ENCODE data around the gene HDAC11.
"Not testable (repeated sequence)": the region's sequence is repeated elsewhere in the genome, so short reads cannot be mapped to it uniquely, and the experiment has no call there.

The HDAC11 gene

GRCh38 chr3:13492976-13493866, 13.1 kb downstream of the HDAC11 start:
- no peak for DNase-seq

- peak in 31 of 56 donors; percentile 27 to 78 (median 64) for DNase-seq
Observed at GRCh38 chr3:13493867-13494441, 13.8 kb downstream of the HDAC11 start.

DNA sequence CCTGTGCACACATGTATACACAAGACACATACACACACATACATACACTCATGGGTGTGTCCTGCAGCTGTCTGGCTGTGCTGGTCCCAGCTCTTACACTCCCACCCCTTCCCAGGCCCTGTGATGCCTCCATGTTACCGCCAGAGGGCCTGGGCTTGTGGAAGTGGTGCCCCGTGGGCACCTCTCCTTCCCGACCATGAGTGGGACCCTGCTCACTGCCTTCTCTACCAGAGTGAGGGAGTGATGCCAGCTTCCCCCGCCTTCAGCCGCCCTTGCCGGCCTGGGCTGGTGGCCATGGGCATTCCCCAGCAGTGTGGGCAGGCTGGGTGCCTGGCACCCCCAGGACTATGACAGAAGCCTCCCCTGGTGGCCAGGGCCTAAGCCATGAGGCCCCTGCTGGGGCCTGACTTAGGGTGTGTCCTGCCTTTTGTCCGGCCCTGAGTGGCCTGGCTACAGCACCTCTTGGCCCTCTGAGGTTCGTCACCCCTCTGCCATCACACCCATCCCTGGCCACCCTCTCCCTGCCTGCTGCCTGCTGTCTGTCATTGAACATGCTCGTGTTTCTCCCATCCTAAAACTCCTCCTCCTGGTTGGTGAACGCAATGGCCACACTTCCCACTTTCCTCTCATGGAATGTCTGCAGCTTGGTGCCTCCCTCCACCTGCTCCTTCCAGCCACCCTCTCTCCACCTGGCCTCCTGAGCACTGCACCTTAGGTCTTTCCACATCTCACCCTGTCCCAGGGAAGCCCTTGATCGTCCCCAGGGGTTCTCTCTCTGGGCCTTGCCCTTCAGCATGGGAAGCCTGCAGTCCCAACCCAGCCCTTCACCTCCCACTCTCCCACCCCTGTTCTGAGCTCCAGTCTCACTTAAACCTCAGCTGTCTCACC, 14.6 kb downstream of the HDAC11 start:
- DNase-seq, result peak in 47 of 56 donors; percentile 32 to 89 (median 69)

GRCh38 chr3:13495351-13495813, 15.3 kb downstream of the HDAC11 start:
- DNase-seq, result no peak

DNA sequence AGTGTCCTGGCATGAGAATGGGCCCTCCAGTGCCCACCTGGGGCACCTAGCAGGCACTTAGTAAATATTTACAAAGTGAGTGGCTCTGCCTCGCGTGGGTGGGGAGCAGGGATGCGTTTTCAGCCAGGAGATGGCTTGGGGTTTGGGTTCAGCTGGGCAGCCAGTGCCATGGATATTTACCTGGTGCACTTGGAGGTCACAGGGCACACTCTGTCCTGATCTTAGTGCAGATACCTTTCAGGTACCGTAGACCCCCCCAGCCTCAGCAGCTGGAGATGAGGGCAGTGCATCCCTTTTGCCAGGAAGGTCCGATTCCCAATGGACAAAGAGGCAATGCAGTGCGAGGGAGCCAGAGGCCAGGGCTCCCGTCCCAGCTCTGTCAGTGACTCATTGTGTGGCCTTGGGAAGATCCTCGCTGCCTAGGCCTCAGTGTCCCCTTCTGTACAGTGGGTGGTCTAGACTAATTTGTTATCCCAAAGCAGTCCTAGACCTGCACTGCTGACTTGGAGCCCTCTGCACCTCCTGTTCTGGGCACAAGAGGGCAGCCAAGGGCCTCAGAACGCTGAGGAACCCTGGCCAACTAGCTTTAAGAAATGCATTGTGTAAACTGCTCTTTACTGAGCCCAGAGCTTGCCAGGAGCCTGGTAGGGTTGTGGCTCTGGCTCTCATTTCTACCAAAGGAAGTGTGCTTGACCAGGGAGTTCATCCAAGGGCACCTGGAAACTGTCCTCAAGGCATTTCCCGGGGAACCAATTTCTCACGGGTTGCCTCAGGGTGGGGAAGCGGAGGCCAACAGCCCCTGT, 16.0 kb downstream of the HDAC11 start:
- DNase-seq, result peak in 52 of 56 donors; percentile 31 to 90 (median 72)

GRCh38 chr3:13496879-13497278, 16.8 kb downstream of the HDAC11 start:
- no peak for DNase-seq

DNA sequence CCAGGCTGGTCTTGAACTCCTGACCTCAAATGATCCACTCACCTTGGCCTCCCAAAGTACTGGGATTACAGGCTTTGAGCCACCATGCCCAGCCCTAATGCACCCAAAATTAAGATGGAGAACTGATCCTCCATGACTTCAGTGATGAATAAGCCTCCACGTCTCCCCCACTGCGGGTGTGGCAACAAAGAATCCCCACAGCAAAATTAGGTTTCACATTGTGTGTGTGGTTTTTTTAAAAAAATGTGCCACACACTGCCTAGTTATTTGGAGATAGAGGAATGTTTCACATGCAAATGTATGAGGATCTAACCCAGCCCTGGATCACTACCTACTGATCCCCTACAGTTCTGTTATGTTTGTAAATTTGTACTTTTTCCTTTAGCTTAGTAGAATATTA, 17.3 kb downstream of the HDAC11 start:
- DNase-seq, result no peak

DNA sequence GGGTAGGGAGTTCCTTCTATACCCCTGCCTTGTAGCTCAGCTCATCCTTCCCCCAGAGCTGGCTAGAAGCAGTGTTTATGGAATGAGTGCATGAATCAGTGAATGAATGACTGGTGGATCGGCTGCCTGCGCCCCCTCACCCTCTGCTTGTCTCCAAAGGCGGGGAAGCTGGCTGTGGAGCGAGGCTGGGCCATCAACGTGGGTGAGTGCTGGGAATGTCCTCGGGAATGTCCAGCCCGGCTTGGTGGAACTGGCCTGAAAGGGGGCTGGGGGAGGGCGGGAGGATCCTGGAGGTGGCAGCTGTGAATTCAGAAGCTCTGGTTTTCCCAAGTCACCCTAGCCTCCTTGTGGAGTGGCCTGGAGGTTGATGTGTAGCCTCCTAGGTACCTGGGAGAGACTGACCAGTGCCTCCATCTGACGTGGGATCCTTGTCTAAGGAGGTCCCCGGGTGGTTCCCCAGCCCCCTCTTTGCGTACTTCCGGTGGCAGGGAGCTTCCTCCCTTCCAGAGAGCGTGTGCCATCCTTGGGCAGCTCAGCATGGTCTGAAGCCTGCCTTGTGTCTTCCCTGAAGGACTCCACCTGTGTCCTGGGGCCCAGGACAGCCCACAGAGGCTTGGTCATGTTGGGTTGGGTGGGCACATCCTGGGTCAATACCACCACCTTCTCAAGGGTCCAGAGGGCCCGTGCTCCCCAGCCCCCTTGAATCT, 18.4 kb downstream of the HDAC11 start:
- DNase-seq, result peak in 1 of 56 donors; percentile 18

- DNase-seq, result not testable (repeated sequence)
Observed at GRCh38 chr3:13499246-13499645, 19.1 kb downstream of the HDAC11 start.

GRCh38 chr3:13500133-13500885, 20.2 kb downstream of the HDAC11 start:
- peak in 1 of 56 donors; percentile 17 for DNase-seq

DNA sequence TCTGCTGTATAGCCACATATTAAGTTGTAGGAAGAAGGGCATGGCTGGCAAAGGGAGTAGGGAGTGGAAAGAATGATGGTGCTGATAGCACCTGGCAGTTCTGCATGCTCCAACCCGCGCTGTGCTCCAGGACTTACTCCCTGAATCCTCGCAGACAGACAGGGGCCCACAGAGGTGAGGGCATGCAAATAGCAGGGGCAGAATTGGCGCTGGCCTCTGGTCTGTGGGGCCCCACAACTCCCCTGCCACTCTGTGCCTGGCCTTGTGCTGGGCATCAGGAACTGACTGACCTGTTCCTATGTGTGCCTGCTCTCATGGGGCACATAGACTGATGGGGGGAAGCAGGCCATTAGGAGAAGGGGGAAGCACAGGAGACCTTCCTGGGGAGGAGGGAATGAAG, 20.9 kb downstream of the HDAC11 start:
- no peak for DNase-seq

DNA sequence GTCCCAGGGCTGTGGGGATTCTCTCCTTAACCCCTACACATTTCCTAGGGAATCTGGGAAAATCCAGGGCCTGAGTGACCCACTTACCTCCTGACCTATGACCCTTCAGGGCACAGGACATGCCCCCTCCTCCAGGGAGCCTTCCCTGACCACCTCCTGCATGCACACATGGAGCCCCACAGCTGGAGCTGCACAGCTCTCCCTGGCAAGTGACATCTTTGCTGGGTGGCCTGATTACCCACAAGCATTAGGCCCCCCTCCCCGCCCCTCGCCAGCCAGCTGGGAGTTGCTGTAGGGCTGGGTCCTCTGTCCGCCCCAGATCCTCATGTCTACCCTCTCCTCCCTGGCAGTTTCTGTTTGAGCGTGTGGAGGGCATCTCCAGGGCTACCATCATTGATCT, 21.4 kb downstream of the HDAC11 start:
- no peak for DNase-seq

- no peak for DNase-seq
Observed at GRCh38 chr3:13501958-13502790, 22.1 kb downstream of the HDAC11 start.

GRCh38 chr3:13502791-13503060, 22.6 kb downstream of the HDAC11 start:
- no peak for DNase-seq

DNA sequence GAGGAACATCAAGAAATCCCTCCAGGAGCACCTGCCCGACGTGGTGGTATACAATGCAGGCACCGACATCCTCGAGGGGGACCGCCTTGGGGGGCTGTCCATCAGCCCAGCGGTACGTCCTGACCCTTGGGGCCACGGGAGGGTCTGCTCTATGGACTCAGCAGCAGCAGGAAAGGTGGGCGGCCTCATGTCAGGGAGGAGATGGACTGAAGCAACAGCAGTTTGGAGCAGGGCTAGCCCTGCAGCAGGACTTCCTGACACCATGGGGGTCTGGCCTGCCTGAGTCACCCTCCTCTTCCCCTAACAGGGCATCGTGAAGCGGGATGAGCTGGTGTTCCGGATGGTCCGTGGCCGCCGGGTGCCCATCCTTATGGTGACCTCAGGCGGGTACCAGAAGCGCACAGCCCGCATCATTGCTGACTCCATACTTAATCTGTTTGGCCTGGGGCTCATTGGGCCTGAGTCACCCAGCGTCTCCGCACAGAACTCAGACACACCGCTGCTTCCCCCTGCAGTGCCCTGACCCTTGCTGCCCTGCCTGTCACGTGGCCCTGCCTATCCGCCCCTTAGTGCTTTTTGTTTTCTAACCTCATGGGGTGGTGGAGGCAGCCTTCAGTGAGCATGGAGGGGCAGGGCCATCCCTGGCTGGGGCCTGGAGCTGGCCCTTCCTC, 24.2 kb downstream of the HDAC11 start:
- DNase-seq, result no peak

GRCh38 chr3:13505147-13506130, 25.3 kb downstream of the HDAC11 start:
- no peak for DNase-seq

DNA sequence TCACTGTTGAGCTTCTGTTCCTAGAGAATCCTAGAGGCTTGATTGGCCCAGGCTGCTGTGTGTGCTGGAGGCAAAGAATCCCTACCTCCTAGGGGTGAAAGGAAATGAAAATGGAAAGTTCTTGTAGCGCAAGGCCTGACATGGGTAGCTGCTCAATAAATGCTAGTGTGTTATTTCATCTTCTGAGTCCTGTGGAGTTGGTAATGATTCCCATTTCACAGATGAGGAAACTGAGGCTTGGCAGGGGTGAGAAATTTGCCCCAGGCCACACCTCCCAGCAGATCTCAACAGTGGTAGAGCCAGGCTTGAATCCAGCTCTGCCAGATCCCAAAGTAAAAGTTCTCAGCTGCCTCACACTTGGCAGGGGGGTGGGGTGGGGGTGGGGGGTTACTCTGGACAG, 26.1 kb downstream of the HDAC11 start:
- no peak for DNase-seq
